NCI-H526 (cell line): ENCODE data around the gene CT45A5.
"Not testable (repeated sequence)": the region's sequence is repeated elsewhere in the genome, so short reads cannot be mapped to it uniquely, and the experiment has no call there.

Experiments
- DNase-seq, 2 experiments: peaks; one replicate each; lab custom pipeline; 2025; lab: John Stamatoyannopoulos, UW

Gene CT45A5, protein sequence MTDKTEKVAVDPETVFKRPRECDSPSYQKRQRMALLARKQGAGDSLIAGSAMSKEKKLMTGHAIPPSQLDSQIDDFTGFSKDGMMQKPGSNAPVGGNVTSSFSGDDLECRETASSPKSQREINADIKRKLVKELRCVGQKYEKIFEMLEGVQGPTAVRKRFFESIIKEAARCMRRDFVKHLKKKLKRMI

DNA sequence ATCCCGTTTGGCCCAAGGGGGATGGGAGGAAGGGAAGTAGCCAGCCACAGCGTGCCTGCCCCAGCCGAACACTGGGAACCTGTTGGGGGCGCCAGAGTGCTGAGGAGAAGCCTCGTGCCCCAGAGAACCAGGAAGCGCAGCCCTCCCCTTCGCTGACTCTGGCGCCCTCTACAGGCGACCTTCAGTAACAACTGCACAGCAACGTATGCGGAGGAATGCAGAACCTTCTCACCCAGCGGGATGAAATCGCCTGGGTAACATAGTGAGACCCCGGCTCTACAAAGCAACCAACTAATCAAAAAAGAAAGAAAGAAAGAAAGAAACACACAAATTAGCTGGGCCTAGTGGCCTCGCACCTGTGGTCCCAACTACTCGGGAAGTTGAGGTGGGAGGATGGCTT lies at the start of gene CT45A5:
Gene CT45A5, minus strand, starts transcription at position 101 of the 400 bp plus-strand sequence. CDS start 3,774 bp downstream, outside the sequence.
- DNase-seq = not testable (repeated sequence)

DNA sequence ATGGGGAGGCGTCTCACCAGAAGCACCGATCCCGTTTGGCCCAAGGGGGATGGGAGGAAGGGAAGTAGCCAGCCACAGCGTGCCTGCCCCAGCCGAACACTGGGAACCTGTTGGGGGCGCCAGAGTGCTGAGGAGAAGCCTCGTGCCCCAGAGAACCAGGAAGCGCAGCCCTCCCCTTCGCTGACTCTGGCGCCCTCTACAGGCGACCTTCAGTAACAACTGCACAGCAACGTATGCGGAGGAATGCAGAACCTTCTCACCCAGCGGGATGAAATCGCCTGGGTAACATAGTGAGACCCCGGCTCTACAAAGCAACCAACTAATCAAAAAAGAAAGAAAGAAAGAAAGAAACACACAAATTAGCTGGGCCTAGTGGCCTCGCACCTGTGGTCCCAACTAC lies 34.6 kb upstream of the CT45A5 start, which contains the start of gene CT45A2:
Gene CT45A2, minus strand, starts transcription at position 101 of the 400 bp plus-strand sequence. CDS start 3,747 bp downstream, outside the sequence.
- not testable (repeated sequence) for DNase-seq

DNA sequence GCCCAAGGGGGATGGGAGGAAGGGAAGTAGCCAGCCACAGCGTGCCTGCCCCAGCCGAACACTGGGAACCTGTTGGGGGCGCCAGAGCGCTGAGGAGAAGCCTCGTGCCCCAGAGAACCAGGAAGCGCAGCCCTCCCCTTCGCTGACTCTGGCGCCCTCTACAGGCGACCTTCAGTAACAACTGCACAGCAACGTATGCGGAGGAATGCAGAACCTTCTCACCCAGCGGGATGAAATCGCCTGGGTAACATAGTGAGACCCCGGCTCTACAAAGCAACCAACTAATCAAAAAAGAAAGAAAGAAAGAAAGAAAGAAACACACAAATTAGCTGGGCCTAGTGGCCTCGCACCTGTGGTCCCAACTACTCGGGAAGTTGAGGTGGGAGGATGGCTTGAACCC lies 17.4 kb upstream of the CT45A5 start, which contains the start of gene CT45A6:
Gene CT45A6, minus strand, starts transcription at position 101 of the 400 bp plus-strand sequence. CDS start 3,794 bp downstream, outside the sequence.
- not testable (repeated sequence) for DNase-seq

DNA sequence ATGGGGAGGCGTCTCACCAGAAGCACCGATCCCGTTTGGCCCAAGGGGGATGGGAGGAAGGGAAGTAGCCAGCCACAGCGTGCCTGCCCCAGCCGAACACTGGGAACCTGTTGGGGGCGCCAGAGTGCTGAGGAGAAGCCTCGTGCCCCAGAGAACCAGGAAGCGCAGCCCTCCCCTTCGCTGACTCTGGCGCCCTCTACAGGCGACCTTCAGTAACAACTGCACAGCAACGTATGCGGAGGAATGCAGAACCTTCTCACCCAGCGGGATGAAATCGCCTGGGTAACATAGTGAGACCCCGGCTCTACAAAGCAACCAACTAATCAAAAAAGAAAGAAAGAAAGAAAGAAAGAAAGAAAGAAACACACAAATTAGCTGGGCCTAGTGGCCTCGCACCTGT lies 17.2 kb downstream of the CT45A5 start, which contains the start of gene CT45A3:
Gene CT45A3, minus strand, starts transcription at position 101 of the 400 bp plus-strand sequence. CDS start 3,747 bp downstream, outside the sequence.
- DNase-seq = not testable (repeated sequence)

DNA sequence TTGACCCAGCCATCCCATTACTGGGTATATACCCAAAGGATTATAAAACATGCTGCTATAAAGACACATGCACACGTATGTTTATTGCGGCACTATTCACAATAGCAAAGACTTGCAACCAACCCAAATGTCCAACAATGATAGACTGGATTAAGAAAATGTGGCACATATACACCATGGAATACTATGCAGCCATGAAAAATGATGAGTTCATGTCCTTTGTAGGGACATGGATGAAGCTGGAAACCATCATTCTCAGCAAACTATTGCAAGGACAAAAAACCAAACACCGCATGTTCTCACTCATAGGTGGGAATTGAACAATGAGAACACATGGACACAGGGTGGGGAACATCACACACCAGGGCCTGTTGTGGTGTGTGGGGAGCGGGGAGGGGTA lies 40.6 kb downstream of the CT45A5 start:
- DNase-seq = not testable (repeated sequence)

DNA sequence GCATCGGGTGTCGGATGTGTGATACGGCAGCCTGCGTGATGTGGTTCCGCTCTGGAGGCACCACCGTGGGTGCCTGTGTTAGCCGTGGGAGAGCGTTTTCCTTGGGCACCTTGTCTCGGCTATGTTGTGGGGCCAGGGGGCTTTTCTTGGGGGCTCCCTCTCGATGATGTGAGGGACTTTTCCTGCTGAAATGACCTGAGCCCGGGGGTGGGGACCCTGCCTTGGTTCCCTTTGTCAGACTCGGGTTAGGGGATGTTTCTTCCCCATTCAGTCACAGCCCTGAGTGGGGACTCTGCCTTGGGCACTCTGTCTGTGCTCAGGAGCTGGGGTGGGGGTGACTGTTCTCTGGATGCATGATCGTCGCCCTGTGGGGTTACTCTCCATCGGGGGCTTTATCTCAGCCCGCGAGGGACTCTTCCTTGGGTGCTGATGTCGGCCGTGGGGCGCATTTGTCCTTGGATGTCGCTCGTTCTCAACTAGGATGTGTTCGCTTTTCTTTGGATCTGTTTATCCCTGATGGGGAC lies 44.0 kb downstream of the CT45A5 start:
- no peak for DNase-seq

DNA sequence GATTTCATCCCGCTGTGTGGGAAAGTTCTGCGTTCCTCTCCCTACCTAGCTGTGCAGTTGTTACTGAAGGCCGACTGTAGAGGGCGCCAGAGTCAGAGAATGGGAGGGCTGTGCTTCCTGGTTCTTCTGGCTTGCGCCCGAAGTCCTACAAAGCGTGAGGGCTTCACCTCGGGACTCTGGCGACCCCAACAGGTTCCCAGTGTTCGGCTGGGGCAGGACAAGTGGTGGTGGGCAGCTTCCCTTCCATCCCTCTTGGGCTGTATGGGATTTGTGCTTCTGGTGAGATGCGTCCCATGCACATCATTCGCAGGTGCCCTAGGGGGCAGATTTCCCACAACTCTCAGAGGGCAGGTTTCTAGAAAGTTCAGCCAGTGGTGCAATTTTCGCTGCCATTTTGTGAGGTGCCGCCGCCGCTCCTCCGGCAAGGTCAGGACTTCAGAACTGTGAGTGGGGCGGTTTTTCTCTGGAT lies 44.6 kb downstream of the CT45A5 start:
- DNase-seq = no peak

DNA sequence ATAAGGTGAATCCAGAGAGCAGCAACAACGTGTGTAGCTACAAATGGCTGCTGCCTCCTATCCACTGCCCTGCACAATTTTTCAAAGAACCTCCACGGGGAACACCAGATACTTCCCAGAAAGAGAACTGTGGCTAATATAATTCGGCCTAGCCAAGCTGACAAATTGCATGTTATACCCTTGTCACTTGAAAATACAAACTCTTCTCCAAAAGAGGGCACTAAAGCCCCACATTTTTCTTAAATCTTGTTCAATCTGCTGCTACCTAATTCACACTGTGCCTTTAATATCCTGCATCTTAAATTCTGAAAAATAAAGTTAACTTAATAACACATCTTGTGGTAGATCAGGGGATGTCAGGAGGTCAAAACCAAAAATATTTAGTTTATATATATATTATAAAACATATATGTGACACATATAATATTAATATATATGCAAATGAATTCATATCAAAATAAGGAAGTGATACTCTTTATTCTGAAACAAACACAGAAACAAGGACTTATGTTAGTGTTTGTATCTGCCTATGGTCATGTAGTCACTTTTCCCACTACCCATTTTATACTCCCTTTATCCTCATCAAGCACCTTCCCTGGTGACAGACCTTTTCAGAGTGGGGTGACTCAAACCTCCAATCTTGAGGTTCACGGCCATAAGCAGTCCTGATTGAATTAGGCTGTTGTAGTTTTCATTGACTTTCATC lies 47.8 kb downstream of the CT45A5 start:
- no peak for DNase-seq

DNA sequence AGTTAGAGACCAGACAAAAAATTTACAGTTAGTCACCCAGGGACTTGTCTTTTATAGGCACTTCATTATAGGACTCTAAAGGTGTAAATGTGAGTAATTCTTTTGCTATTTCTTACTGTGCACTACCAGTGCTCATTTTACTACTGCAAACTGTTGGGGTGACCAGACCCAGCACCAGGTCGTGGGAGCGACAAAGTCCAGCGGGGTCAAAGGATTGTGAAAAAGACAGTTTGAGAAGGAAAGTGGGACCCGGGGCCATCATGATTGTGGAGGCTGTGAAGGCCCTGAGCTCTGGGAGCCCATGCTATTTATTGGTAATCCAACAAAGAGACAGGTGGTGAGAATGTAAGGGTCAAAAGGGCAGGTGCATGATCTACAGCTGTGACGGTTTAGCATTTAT lies 50.6 kb downstream of the CT45A5 start:
- not testable (repeated sequence) for DNase-seq
